Natural killer cell (primary cell): ENCODE data around the gene PSD4. TPM values are rescaled to one million over a fixed set of nuclear protein-coding genes. Genes with fewer than 3 reads are reported as not detected.

ENCODE experiments used
- ATAC-seq, 3 donors: fragments of 150-1000 bp in 2 of 3; fragments of 200-7000 bp in 1 of 3; cut with Tn5 transposase; 1 replicate in 1 of 3; 2 replicates in 2 of 3; pipeline ENCODE4 v1.10.0; 2021; ENCODE audit warnings: mild to moderate bottlenecking in 2 of 3, moderate library complexity in 2 of 3
- DNase-seq, 2 donors: peaks; one replicate each; pipeline versions ENCODE4 v3.0.0 to v3.0.0-alpha.2; 2013 to 2021; ENCODE audit warnings: mixed read lengths in 1 of 2
- H3K27ac ChIP-seq: one replicate; pipeline ENCODE4 v1.5.1; 2013; ENCODE audit warnings: mild to moderate bottlenecking, low read length
- H3K27me3 ChIP-seq: one replicate; pipeline ENCODE4 v1.6.1; 2013; ENCODE audit warnings: low read length; ENCODE audit not compliant: control insufficient read depth, insufficient read depth
- H3K36me3 ChIP-seq: one replicate; pipeline ENCODE4 v1.6.1; 2013; ENCODE audit warnings: low read length; ENCODE audit not compliant: control insufficient read depth, insufficient read depth
- H3K4me1 ChIP-seq: one replicate; pipeline ENCODE4 v1.6.1; 2013; ENCODE audit warnings: low read length; ENCODE audit not compliant: control insufficient read depth, insufficient read depth
- H3K4me3 ChIP-seq: one replicate; pipeline ENCODE4 v1.5.1; 2013; ENCODE audit warnings: low read length
- H3K9me3 ChIP-seq: one replicate; pipeline ENCODE4 v1.6.1; 2013; ENCODE audit warnings: low read length; ENCODE audit not compliant: control insufficient read depth, insufficient read depth
- H3K27ac Mint-ChIP-seq, 2 donors: one replicate each; pipeline ENCODE4 v1.8.0; 2022; ENCODE audit warnings: mild to moderate bottlenecking in 2 of 2, mixed read lengths in 2 of 2, moderate library complexity in 1 of 2
- H3K27me3 Mint-ChIP-seq, 2 donors: one replicate each; pipeline ENCODE4 v1.8.0; 2022; ENCODE audit warnings: low read depth in 2 of 2, mixed read lengths in 2 of 2
- H3K36me3 Mint-ChIP-seq: one replicate; pipeline ENCODE4 v1.8.0; 2022; ENCODE audit warnings: mixed read lengths
- H3K4me1 Mint-ChIP-seq, 2 donors: one replicate each; pipeline ENCODE4 v1.8.0; 2022; ENCODE audit warnings: mixed read lengths in 2 of 2
- H3K4me3 Mint-ChIP-seq: one replicate; pipeline ENCODE4 v1.8.0; 2022; ENCODE audit warnings: mild to moderate bottlenecking, moderate library complexity, mixed read lengths
- H3K9me3 Mint-ChIP-seq, 2 donors: one replicate each; pipeline ENCODE4 v1.8.0; 2022; ENCODE audit warnings: mixed read lengths in 2 of 2
- CTCF ChIP-seq: fragments of 200-600 bp; IDR thresholded peaks from one replicate; pipeline ENCODE4 v1.8.0; 2022; ENCODE audit warnings: antibody characterized with exemption
- WGBS: methylation state at CpG from one replicate; pipeline ENCODE4 v1.1.7; 2013; ENCODE audit warnings: missing lambda C conversion rate; ENCODE audit not compliant: insufficient coverage; 5-methylcytosine and 5-hydroxymethylcytosine counted together
- intact Hi-C: fragments of 100-400 bp; cut with micrococcal nuclease; formaldehyde crosslinking; loops from one replicate; pipeline ENCODE4 v1.14.2; 2022
- total RNA-seq, 4 donors: library from RNA; stranded (reverse); fragments of 120-200 nt in 1 of 4; gene quantifications; one replicate each; pipeline versions ENCODE4 v1.2.3 to v1.2.4, GENCODE V29; 2013 to 2022

PSD4 gene
- total RNA-seq, 3 donors from 2014 or later (not counting 1 experiment from before 2014, with no cell fraction given): 280 to 347 (median 340) TPM

GRCh38 chr2:113169002-113169530 lies 4.7 kb upstream of the PSD4 start:
- H3K9me3 Mint-ChIP-seq: no peaks in the 10 kb centered on the region
- Histone ChIP-seq H3K4me3 (no peak overlapping the region), H3K36me3 (no peaks in the 10 kb centered on the region), H3K27ac (peak overlapping the region; percentile 40), H3K9me3 (no peaks in the 10 kb centered on the region), H3K4me1 (peaks cover 61% of the 10 kb centered on the region), H3K27me3 (no peaks in the 10 kb centered on the region)
- H3K27ac Mint-ChIP-seq: peak overlapping the region; percentile 50 to 73
- no peaks in the 10 kb centered on the region for H3K36me3 Mint-ChIP-seq
- peak overlapping the region; percentile 76 for H3K4me3 Mint-ChIP-seq
- 63% methylated on average over 8 of the region's 8 CpGs for WGBS
- H3K4me1 Mint-ChIP-seq: peaks cover 57 to 61% of the 10 kb centered on the region in 2 donors
- DNase-seq (peak in 1 of 2 donors; percentile 78), ATAC-seq (peak; percentile 48 to 63 (median 61))
- H3K27me3 Mint-ChIP-seq: no peaks in the 10 kb centered on the region
- no peak for TF ChIP-seq CTCF
- intact Hi-C loops: no loop called here

- Mint-ChIP-seq H3K9me3 (no peaks in the 10 kb centered on the region), H3K27me3 (no peaks in the 10 kb centered on the region), H3K4me3 (peak overlapping the region; percentile 65), H3K27ac (peak overlapping the region in 1 of 2 donors; percentile 61), H3K4me1 (peaks cover 57 to 61% of the 10 kb centered on the region in 2 donors), H3K36me3 (no peaks in the 10 kb centered on the region)
- H3K4me3 ChIP-seq: no peak overlapping the region
- intact Hi-C loops: no loop called here
- no peaks in the 10 kb centered on the region for H3K9me3 ChIP-seq
- H3K4me1 ChIP-seq: peaks cover 63% of the 10 kb centered on the region
- H3K27ac ChIP-seq: no peak overlapping the region
- H3K36me3 ChIP-seq: no peaks in the 10 kb centered on the region
- TF ChIP-seq CTCF: no peak
- ATAC-seq: no peak
- H3K27me3 ChIP-seq: no peaks in the 10 kb centered on the region
- no peak for DNase-seq
- WGBS: 97% methylated on average over 2 of the region's 3 CpGs
These were observed 4.2 kb upstream of the PSD4 start for GRCh38 chr2:113169586-113169985.

GRCh38 chr2:113171334-113172075 lies 2.3 kb upstream of the PSD4 start:
- H3K36me3 Mint-ChIP-seq: no peaks in the 10 kb centered on the region
- ATAC-seq (no peak), DNase-seq (peak in 1 of 2 donors; percentile 41)
- peaks cover 66 to 69% of the 10 kb centered on the region in 2 donors for H3K4me1 Mint-ChIP-seq
- Histone ChIP-seq H3K36me3 (no peaks in the 10 kb centered on the region), H3K4me1 (peaks cover 81% of the 10 kb centered on the region), H3K9me3 (no peaks in the 10 kb centered on the region), H3K4me3 (no peak overlapping the region), H3K27ac (no peak overlapping the region), H3K27me3 (no peaks in the 10 kb centered on the region)
- intact Hi-C loops: loop anchor here (10.0 kb wide), 1 partner anchor 723 kb away; the partner anchor contains the start of gene ACTR3
- WGBS: 92% methylated on average over 8 of the region's 8 CpGs
- peaks cover 0 to 2% of the 10 kb centered on the region in 2 donors for H3K9me3 Mint-ChIP-seq
- H3K4me3 Mint-ChIP-seq: peak overlapping the region; percentile 72
- peak overlapping the region; percentile 48 to 78 for H3K27ac Mint-ChIP-seq
- TF ChIP-seq CTCF: no peak
- H3K27me3 Mint-ChIP-seq: no peaks in the 10 kb centered on the region
